K562 (cell line): ENCODE results near the gene ODAD3. TPM values are rescaled to one million over a fixed set of nuclear protein-coding genes. Genes with fewer than 3 reads are reported as not detected.

ENCODE experiments used
- ADNP ChIP-seq: fragments of 200-800 bp; sonication (Bioruptor generic); IDR thresholded peaks from 2 replicates; pipeline ENCODE4 v1.6.1; 2016; ENCODE audit warnings: missing genetic modification characterization, missing compliant biosample characterization
- BACH1 ChIP-seq: fragments of 200-800 bp; sonication (Bioruptor generic); IDR thresholded peaks from 2 replicates; pipeline ENCODE4 v1.6.1; 2016; ENCODE audit warnings: missing genetic modification characterization, missing compliant biosample characterization
- BCOR ChIP-seq: fragments of 450-650 bp; IDR thresholded peaks from 2 replicates; pipeline ENCODE4 v1.6.1; 2016
- CBFB ChIP-seq: sonication (generic); formaldehyde crosslinking; IDR thresholded peaks from 2 replicates; pipeline ENCODE4 v1.4.0; 2020; ENCODE audit warnings: mild to moderate bottlenecking, missing genetic modification reagents
- ETV6 ChIP-seq, 3 experiments: fragments of 150-350 bp in 1 of 3; sonication (generic) in 1 of 3; formaldehyde crosslinking in 1 of 3; IDR thresholded peaks; 2 replicates each; pipeline versions ENCODE4 v1.6.1 to v1.8.0; 2014 to 2022; ENCODE audit warnings: borderline replicate concordance in 2 of 3, low read depth in 2 of 3, antibody characterized with exemption in 1 of 3, low read length in 1 of 3, mild to moderate bottlenecking in 1 of 3, missing genetic modification reagents in 1 of 3
- KDM4B ChIP-seq, 2 experiments: fragments of 450-650 bp in 1 of 2; sonication (generic) in 1 of 2; IDR thresholded peaks; 2 replicates each; pipeline ENCODE4 v1.6.1; 2016 to 2017; ENCODE audit warnings: borderline replicate concordance in 2 of 2, antibody characterized with exemption in 1 of 2, low read depth in 1 of 2, mild to moderate bottlenecking in 1 of 2
- LCOR ChIP-seq: sonication (generic); formaldehyde crosslinking; IDR thresholded peaks from 2 replicates; pipeline ENCODE4 v1.8.0; 2022; ENCODE audit warnings: mild to moderate bottlenecking, missing genetic modification reagents
- MAFG ChIP-seq: fragments of 450-650 bp; conservative IDR thresholded peaks from 2 replicates; pipeline ENCODE4 v1.6.1; 2016; ENCODE audit warnings: missing genetic modification characterization, missing compliant biosample characterization
- MYC ChIP-seq, 2 experiments: fragments of 250-450 bp in 1 of 2; sonication (Bioruptor Pico) in 1 of 2; IDR thresholded peaks; 2 replicates each; pipeline versions ENCODE4 v1.5.1 to v1.6.1; 2012 to 2021; ENCODE audit warnings: low read depth in 2 of 2, borderline replicate concordance in 1 of 2, improper control_type of control experiment in 1 of 2, low read length in 1 of 2, mild to moderate bottlenecking in 1 of 2, moderate library complexity in 1 of 2
- NRF1 ChIP-seq, 2 experiments: fragments of 450-650 bp; IDR thresholded peaks in 1 of 2; conservative IDR thresholded peaks in 1 of 2; 2 replicates each; pipeline ENCODE4 v1.6.1; 2014; ENCODE audit warnings: mild to moderate bottlenecking in 2 of 2
- PHF20 ChIP-seq: fragments of 450-650 bp; IDR thresholded peaks from 2 replicates; pipeline ENCODE4 v1.6.1; 2018; ENCODE audit not compliant: partially characterized antibody
- PTBP1 ChIP-seq: fragments of 200-400 bp; formaldehyde crosslinking; IDR thresholded peaks from 2 replicates; pipeline ENCODE4 v1.6.1; 2017; ENCODE audit warnings: low read depth, low read length
- RFX5 ChIP-seq: IDR thresholded peaks from 2 replicates; pipeline ENCODE4 v1.6.1; 2011; ENCODE audit warnings: low read depth, mild to moderate bottlenecking, improper control_type of control experiment, low read length
- RNF2 ChIP-seq: sonication (generic); IDR thresholded peaks from 2 replicates; pipeline ENCODE4 v1.6.1; 2016
- ZC3H4 ChIP-seq: sonication (generic); formaldehyde crosslinking; IDR thresholded peaks from 2 replicates; pipeline ENCODE4 v1.9.0; 2021; ENCODE audit warnings: missing genetic modification reagents, borderline replicate concordance
- ZFX ChIP-seq: sonication (generic); formaldehyde crosslinking; IDR thresholded peaks from 2 replicates; pipeline ENCODE4 v1.8.0; 2022; ENCODE audit warnings: mild to moderate bottlenecking, missing genetic modification reagents, moderate library complexity
- ZNF766 ChIP-seq: fragments of 200-800 bp; sonication (Bioruptor generic); conservative IDR thresholded peaks from 2 replicates; pipeline ENCODE4 v1.6.1; 2016; ENCODE audit warnings: missing genetic modification characterization, missing compliant biosample characterization
- ZNF77 ChIP-seq: fragments of 250-450 bp; sonication (Bioruptor Pico); IDR thresholded peaks from 2 replicates; pipeline ENCODE4 v1.5.0; 2020
- ZNF785 ChIP-seq: fragments of 250-450 bp; sonication (Bioruptor Pico); IDR thresholded peaks from 2 replicates; pipeline ENCODE4 v1.4.0; 2020; ENCODE audit warnings: mild to moderate bottlenecking
- polyA plus RNA-seq, 8 experiments: library from polyadenylated mRNA; depleted of rRNA in 4 of 8; stranded (reverse) in 5 of 8; unstranded in 3 of 8; fragments of >200 nt; fragmentation: Nextera tagmentation in 2 of 8; fragmentation: Illumina TruSeq in 1 of 8; extraction: Ambion mirVana in 2 of 8; extraction: Trizol in 1 of 8; gene quantifications; 2 replicates each; pipeline versions ENCODE4 v1.2.1 to v1.2.3, GENCODE V29; 2011 to 2014; ENCODE audit warnings: inconsistent platforms in 1 of 8, missing spikeins in 1 of 8
- total RNA-seq, 7 experiments: library from RNA; depleted of rRNA in 6 of 7; stranded (reverse); fragments of >200 nt in 6 of 7; fragmentation: Illumina TruSeq in 2 of 7; extraction: Trizol in 2 of 7; gene quantifications; 2 replicates each; pipeline versions ENCODE4 v1.2.1 to v1.2.3, GENCODE V29; 2011 to 2021; ENCODE audit warnings: low replicate concordance in 1 of 7
- TF ChIP-seq, protein P1 (sequence below): fragments of 450-650 bp; IDR thresholded peaks from 2 replicates; pipeline ENCODE4 v1.7.1; 2018; ENCODE audit warnings: mild to moderate bottlenecking, low read depth; ENCODE audit not compliant: partially characterized antibody
- TF ChIP-seq, protein P2 (sequence below), 2 experiments: IDR thresholded peaks; 2 replicates each; pipeline ENCODE4 v1.6.1; 2011; ENCODE audit warnings: borderline replicate concordance in 1 of 2, control low read depth in 1 of 2, low read depth in 1 of 2, low read length in 1 of 2, mild to moderate bottlenecking in 1 of 2, mixed read lengths in 1 of 2, moderate library complexity in 1 of 2; ENCODE audit not compliant: insufficient read depth in 1 of 2, insufficient read length in 1 of 2, poor library complexity in 1 of 2, severe bottlenecking in 1 of 2; ENCODE audit errors: extremely low read depth in 1 of 2

The ODAD3 gene
- total and polyA plus RNA-seq, 9 of the 15 experiments (the other 6 are each of a cell fraction or from before 2014, with no cell fraction given), result 0.07 to 0.72 (median 0.14) TPM; not detected in 2

DNA sequence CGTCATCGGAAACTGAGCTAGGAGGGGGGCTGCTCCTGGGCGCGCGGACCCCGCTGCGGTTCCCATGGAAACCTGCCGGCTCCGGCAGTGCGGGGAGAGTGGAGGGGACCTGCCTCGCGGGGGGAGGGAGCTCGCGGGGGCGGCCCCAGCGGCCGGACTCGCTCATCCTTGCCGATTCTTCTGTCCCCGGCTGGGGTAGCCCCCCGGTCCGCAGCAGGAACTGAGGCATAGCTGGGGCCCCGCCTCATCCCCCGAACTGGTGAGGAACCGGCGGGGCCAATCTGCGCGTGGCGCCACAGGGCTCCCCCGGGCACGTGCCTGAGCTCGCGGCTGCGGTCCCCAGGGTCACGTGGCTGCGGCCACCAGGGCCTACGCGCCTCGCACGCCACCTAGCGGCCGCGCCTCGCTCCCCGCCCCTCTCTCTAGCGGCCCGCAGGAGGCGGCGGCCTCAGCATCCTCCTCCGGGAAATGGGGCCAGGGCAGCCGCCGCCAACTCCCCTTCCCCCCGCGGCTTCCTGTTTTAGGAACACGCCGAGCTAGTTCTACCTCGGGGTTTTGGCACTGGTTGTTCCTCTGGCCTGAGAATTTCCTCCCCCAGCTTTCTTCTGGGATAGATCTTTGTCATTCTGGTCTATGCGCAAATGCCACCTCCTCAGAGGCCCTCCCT lies 47.6 kb upstream of the ODAD3 start (continued):
- TF ChIP-seq, protein P1, sequence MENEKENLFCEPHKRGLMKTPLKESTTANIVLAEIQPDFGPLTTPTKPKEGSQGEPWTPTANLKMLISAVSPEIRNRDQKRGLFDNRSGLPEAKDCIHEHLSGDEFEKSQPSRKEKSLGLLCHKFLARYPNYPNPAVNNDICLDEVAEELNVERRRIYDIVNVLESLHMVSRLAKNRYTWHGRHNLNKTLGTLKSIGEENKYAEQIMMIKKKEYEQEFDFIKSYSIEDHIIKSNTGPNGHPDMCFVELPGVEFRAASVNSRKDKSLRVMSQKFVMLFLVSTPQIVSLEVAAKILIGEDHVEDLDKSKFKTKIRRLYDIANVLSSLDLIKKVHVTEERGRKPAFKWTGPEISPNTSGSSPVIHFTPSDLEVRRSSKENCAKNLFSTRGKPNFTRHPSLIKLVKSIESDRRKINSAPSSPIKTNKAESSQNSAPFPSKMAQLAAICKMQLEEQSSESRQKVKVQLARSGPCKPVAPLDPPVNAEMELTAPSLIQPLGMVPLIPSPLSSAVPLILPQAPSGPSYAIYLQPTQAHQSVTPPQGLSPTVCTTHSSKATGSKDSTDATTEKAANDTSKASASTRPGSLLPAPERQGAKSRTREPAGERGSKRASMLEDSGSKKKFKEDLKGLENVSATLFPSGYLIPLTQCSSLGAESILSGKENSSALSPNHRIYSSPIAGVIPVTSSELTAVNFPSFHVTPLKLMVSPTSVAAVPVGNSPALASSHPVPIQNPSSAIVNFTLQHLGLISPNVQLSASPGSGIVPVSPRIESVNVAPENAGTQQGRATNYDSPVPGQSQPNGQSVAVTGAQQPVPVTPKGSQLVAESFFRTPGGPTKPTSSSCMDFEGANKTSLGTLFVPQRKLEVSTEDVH, result peak; percentile 65
- TF ChIP-seq BACH1 (tag) (no peak), ZNF785 (no peak), LCOR (CRISPR knock-in tag) (peak; percentile 83), KDM4B (IDR thresholded peaks at IDR 0.05; ENCODE audit: borderline replicate concordance in 2 of 2, low read depth in 1 of 2) (0 out of 4 replicates have a peak, but pooled peaks of 1 of the 2 experiments have one; percentile 23), RFX5 (no peak), RNF2 (peak; percentile 76; the same call in 1 of the 2 replicates), MAFG (tag) (no peak), CBFB (CRISPR knock-in tag) (peak; percentile 92; the same call in 1 of the 2 replicates), ZFX (CRISPR knock-in tag) (peak; percentile 81), ZNF77 (no peak), MYC (IDR thresholded peaks at IDR 0.05; ENCODE audit: low read depth, low read length) (peak; percentile 97), MYC (CRISPR knock-in tag; IDR thresholded peaks at IDR 0.05; ENCODE audit: borderline replicate concordance, low read depth) (peak; percentile 52; the same call in 1 of the 2 replicates), ZC3H4 (CRISPR knock-in tag) (no peak), ADNP (tag) (peak; percentile 68; the same call in 1 of the 2 replicates), PTBP1 (peak; percentile 99), NRF1 (conservative IDR thresholded peaks at IDR 0.05 in 1 of 2, IDR thresholded peaks at IDR 0.05 in 1 of 2) (peak; percentile 38 to 48; a peak in 2 of 4 replicates), BCOR (peak; percentile 94), PHF20 (peak; percentile 42), ZNF766 (CRISPR knock-in tag) (no peak), ETV6 (IDR thresholded peaks at IDR 0.05; ENCODE audit: borderline replicate concordance in 1 of 2, low read depth in 2 of 2, low read length in 1 of 2) (no peak), ETV6 (CRISPR knock-in tag; IDR thresholded peaks at IDR 0.05; ENCODE audit: borderline replicate concordance) (peak; percentile 97; the same call in 1 of the 2 replicates)
- TF ChIP-seq, protein P2, sequence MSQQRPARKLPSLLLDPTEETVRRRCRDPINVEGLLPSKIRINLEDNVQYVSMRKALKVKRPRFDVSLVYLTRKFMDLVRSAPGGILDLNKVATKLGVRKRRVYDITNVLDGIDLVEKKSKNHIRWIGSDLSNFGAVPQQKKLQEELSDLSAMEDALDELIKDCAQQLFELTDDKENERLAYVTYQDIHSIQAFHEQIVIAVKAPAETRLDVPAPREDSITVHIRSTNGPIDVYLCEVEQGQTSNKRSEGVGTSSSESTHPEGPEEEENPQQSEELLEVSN (IDR thresholded peaks at IDR 0.05; ENCODE audit: borderline replicate concordance in 1 of 2, extremely low read depth in 1 of 2, insufficient read depth in 1 of 2, insufficient read length in 1 of 2, low read depth in 1 of 2, low read length in 1 of 2, poor library complexity in 1 of 2, severe bottlenecking in 1 of 2), result peak; percentile 98 to 100
